Right forelimb (tissue), 1 donor: ENCODE measurements around the gene CDH13.

Experiments
- DNase-seq: peaks from one replicate; pipeline ENCODE4 v3.0.0-alpha.2; 2018

CDH13 gene

DNA sequence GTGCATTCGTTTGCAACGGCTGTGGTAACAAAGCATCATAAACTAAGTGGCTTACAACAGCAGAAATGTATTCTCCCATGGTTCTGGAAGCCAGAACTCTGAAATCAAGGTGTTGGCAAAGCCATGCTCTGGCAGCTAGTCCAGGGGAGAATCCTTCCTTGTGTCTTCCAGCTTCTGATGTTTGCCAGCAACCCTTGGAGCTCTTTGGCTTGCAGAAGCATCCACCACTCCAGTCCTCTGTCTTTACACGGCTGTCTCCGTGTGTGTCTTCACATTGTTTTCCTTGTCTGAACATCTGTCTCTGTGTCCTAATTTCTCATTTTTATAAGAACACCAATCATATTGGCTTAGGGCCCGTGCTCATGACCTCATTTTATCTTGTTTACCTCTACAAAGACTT is 915.7 kb downstream of the CDH13 start:
- no peak for DNase-seq

GRCh38 chr16:83549316-83550182 is 922.8 kb downstream of the CDH13 start:
- DNase-seq = no peak

- DNase-seq = no peak
These were observed 923.4 kb downstream of the CDH13 start for GRCh38 chr16:83550183-83550569.

DNA sequence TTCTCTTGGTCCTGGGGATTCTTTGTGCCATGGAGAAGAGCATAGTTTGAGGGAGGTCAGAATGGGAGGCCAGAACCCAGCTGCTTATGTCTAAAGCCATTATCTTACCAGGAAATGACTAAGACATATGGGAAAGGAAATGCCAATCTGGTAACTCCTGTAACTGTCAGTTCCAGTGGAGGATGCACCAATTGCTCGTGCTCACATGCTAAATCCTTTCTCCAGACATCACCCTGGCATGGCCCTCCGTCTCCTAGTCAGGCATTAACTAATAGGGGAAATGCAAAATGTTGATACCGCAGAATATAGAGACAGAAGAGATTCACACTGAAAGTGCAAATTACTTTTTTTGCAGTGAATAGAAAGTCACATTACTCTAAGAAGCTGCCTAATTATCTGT is 925.5 kb downstream of the CDH13 start:
- no peak for DNase-seq

DNA sequence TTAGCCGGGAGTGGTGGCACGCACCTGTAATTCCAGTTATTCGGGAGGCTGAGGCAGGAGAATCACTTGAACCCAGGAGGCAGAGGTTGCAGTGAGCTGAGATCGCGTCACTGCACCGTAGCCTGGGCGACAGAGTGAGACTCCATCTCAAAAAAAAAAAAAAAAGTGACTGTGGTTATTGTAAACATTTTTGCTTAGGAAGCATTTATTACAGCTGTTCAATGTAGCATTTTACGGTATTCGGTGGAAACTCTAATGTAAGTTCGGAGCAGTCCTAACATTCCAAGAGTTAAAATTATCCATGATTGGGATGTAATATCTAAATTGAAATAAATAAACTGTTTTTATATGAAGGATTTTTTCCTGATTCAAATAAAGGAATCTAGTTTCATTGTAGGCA is 926.2 kb downstream of the CDH13 start:
- DNase-seq = no peak

GRCh38 chr16:83554096-83554495 is 927.3 kb downstream of the CDH13 start:
- no peak for DNase-seq

- no peak for DNase-seq
These were observed 927.8 kb downstream of the CDH13 start for GRCh38 chr16:83554540-83554939.

DNA sequence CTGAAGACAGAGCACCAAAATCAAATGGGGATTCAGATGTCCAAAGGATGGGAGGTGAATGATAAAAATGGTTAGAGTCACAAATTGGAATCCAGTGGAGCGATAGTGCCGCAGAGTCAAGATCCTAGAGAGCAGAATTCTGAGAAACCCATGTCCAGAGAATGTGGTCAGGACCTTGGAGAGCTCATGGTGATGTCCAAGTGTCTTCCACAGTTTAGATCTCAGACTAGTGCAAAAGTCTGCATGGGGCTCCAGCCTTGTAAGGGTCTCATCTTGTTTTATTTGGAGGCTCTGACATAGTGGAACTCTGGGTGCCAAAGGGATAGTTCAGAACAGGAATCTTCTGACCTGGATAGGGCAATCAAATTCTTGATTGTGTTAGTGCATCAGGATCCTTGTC is 935.1 kb downstream of the CDH13 start:
- no peak for DNase-seq

GRCh38 chr16:83568345-83568744 is 941.6 kb downstream of the CDH13 start:
- no peak for DNase-seq

GRCh38 chr16:83574388-83574787 is 947.6 kb downstream of the CDH13 start:
- DNase-seq = no peak

GRCh38 chr16:83577078-83577745 is 950.4 kb downstream of the CDH13 start:
- DNase-seq = no peak

- no peak for DNase-seq
These were observed 951.4 kb downstream of the CDH13 start for GRCh38 chr16:83578171-83578570.

DNA sequence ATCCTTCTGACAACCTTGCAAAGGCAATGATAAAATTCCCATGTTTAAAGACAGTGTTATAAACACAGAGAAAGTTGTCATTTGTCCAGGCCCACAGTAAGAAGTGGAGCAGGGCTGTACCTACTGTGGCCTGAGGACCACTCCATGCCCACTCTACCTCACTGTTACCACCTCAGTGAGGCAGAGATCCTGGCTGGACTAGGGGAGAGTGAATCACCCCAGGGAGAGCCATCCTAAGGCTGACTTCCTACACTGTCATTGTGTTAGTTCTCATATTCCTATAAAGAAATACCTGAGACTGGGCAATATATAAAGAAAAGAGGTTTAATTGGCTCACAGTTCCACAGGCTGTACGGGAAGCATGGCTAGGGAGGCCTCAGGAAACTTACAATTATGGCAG is 952.3 kb downstream of the CDH13 start:
- DNase-seq = no peak

GRCh38 chr16:83579436-83579835 is 952.7 kb downstream of the CDH13 start:
- no peak for DNase-seq

- no peak for DNase-seq
These were observed 954.3 kb downstream of the CDH13 start for GRCh38 chr16:83581082-83581481.

DNA sequence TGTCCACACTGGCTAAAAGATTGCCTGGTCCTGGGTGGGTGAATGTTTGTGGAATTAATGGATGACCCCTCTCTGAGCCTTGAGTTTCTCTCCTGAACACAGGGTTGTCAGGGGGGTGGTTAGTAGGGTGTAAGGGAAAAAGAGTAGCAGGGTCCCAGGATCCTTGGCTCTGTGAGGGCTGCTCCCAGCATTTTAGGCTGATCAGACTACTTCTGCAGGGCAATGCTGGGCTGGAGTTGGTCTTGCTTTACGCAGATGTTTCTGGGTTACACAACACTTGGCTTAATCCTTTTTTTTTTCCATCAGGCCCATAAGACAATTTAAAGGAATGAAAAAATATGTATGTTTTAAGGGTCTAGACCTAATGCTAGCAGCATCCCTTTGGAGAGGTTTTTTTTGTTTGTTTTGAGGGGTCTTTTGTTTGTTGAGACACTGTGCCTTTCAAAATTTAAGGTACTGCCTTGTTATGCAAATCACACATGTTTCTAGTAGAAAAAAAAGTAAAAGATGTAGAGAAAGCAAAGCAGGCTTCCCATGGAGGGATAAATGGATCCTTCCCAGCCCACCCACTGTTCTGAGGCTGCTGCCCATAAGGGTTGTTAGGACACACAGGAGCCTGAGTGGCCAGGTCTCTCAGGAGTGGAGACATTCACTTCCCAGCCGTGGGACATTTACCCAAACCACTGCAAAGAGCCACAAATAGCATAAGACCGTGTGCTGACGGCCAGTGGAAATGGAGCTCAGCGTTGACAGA is 955.4 kb downstream of the CDH13 start:
- DNase-seq = no peak

- no peak for DNase-seq
These were observed 959.3 kb downstream of the CDH13 start for GRCh38 chr16:83586036-83586435.

DNA sequence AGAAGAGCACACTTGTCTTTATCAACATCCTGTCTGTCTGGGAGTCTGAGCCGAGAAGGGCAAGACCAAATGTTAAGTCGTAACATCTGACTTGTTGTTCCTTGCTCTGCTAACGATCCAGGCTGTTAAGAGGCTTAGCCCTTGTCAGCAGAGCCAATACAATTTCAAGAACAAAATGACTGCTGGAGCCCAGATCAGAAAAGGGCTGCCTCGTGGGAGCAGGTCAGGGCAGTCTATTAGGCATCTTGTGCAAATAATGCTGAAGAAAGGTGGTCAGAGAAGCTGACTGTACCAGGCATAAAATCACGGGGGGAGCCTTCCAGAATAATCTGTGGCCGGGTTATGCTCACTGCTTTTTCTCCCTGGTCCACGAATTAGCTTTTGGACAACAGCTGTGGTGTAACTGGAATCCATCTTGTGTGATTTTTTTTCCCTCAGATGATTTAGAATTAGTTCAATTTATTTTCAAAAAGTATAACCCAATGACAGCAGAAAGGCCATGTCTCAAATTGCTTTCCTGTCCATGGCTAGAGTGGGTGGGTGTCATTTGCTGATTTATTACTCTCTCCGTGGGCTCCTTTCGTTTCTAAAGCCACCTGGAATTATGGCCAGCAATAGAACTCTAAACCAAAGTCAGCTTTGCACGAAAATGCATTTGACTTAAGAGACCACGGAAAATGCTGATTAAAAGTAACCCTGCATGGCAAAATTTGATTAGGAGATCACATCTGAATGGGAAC is 959.9 kb downstream of the CDH13 start:
- DNase-seq = no peak

DNA sequence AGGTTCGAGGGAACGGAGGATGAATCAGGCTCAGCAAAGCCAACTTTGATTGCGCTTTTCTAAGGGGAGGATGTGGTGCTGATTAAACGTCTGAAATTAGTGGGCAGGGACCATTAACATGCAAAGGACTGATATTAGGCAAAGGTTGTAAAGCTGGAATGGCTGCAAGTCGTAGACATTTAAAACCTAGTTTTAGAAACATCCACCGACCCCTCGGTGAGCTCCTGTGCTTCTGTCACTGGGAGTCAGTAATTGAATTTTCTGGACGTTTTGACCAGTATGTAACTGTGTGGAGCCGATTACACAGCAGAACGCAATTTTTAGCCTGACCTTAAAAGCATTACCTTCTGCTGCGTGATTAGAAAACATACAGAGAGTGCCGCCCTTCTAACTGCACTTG is 960.4 kb downstream of the CDH13 start:
- no peak for DNase-seq

- DNase-seq = no peak
These were observed 961.3 kb downstream of the CDH13 start for GRCh38 chr16:83588070-83588469.

DNA sequence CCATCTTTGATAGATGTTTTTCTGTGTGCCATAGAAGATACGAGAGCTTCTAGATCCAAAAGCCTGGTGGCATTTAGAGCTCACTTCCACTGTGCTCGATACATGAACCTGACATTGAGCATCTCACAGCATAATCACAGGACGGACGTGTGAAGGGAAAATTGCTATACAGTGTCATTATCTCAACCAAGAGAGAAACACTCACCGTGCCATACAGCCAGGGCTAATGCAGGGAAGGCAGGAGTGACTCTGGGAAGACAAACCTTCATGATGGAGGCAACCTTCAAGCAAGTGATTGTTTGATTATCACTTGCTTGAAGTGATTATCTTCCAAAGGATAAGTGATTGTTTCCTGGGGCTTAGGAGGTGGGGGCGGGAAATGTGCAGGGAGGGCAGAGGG is 962.8 kb downstream of the CDH13 start:
- DNase-seq = no peak

DNA sequence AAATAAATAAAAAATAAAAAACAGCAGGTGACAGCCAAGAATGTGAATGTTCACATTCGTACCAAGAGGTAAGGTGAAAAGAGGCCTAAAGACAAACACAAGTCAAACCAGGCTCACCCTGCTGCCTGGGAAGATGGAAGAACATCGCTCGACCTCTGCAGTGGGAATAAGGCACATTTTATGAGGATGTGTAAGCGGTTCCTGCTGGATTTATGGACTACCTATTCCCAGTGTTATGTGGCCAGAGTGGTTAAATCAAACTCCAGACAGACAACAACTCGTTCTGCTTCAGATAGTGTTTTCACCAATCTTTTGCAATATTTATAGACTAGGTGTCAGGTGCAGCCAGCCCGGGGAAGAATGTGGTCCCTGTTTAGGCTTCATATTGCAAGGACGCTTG is 966.0 kb downstream of the CDH13 start:
- DNase-seq = no peak
